MCF 10A (cell line): ENCODE results near the gene NEU1. TPM values are rescaled to one million over a fixed set of nuclear protein-coding genes. Genes with fewer than 3 reads are reported as not detected.

Experiments
- BruUV-seq: library from RNA; stranded (reverse); fragments of 400-500 nt; replicated peaks from 2 replicates; lab custom pipeline; 2021; lab: Mats Ljungman, UMichigan
- CTCF ChIA-PET: fragments of 300-600 bp; sonication (Branson Sonifier 250); formaldehyde crosslinking; extraction: SDS; loops from one replicate; lab custom pipeline; 2021; ENCODE audit warnings: antibody characterized with exemption, inconsistent platforms; lab: Yijun Ruan, JAX
- POLR2A ChIA-PET: fragments of 300-600, 350-650 bp; sonication (Branson Sonifier 250); formaldehyde crosslinking; extraction: SDS; loops from one replicate; lab custom pipeline; 2020; ENCODE audit warnings: antibody characterized with exemption, inconsistent platforms; lab: Yijun Ruan, JAX
- DNase-seq: peaks from one replicate; pipeline ENCODE4 v3.0.0-alpha.2; 2018; ENCODE audit not compliant: unreplicated experiment
- H3K27ac Mint-ChIP-seq: one replicate; pipeline ENCODE4 v1.8.0; 2022; ENCODE audit warnings: mild to moderate bottlenecking, low read depth, mixed read lengths; ENCODE audit not compliant: unreplicated experiment
- H3K27me3 Mint-ChIP-seq: one replicate; pipeline ENCODE4 v1.8.0; 2022; ENCODE audit warnings: mixed read lengths; ENCODE audit not compliant: insufficient read depth, unreplicated experiment
- H3K36me3 Mint-ChIP-seq: one replicate; pipeline ENCODE4 v1.8.0; 2022; ENCODE audit warnings: mild to moderate bottlenecking, moderate library complexity, mixed read lengths; ENCODE audit not compliant: insufficient read depth, unreplicated experiment
- H3K4me1 Mint-ChIP-seq: one replicate; pipeline ENCODE4 v1.8.0; 2022; ENCODE audit warnings: mixed read lengths; ENCODE audit not compliant: insufficient read depth, unreplicated experiment
- H3K4me3 Mint-ChIP-seq: one replicate; pipeline ENCODE4 v1.8.0; 2022; ENCODE audit warnings: mild to moderate bottlenecking, moderate library complexity, mixed read lengths; ENCODE audit not compliant: unreplicated experiment
- H3K9me3 Mint-ChIP-seq: one replicate; pipeline ENCODE4 v1.8.0; 2022; ENCODE audit warnings: mixed read lengths; ENCODE audit not compliant: unreplicated experiment
- intact Hi-C: fragments of 100-400 bp; cut with micrococcal nuclease; formaldehyde crosslinking; loops from 2 replicates; pipeline ENCODE4 v1.14.1; 2022
- total RNA-seq: library from RNA; stranded (reverse); gene quantifications from 2 replicates; pipeline ENCODE4 v1.2.3, GENCODE V29; 2022
- TF ChIP-seq, protein P1 (sequence below): fragments of 200-600 bp; IDR thresholded peaks from one replicate; pipeline ENCODE4 v1.8.0; 2022; ENCODE audit warnings: antibody characterized with exemption, mild to moderate bottlenecking; ENCODE audit not compliant: unreplicated experiment

Gene NEU1
- total RNA-seq, 1 experiment from 2014 or later: 19.7 TPM

DNA sequence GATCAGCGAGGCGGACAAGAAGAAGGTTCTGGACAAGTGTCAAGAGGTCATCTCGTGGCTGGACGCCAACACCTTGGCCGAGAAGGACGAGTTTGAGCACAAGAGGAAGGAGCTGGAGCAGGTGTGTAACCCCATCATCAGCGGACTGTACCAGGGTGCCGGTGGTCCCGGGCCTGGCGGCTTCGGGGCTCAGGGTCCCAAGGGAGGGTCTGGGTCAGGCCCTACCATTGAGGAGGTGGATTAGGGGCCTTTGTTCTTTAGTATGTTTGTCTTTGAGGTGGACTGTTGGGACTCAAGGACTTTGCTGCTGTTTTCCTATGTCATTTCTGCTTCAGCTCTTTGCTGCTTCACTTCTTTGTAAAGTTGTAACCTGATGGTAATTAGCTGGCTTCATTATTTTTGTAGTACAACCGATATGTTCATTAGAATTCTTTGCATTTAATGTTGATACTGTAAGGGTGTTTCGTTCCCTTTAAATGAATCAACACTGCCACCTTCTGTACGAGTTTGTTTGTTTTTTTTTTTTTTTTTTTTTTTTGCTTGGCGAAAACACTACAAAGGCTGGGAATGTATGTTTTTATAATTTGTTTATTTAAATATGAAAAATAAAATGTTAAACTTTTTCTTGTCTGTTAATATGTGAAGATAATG, 32.9 kb downstream of the NEU1 start:
- POLR2A ChIA-PET: interaction anchor here (0.6 to 11.2 kb wide), 16 partner anchors 7 to 1142 kb away, joined by 3 to 202 read pairs (median 19); partner anchors contain the start of genes ABHD16A, BAG6, C6orf47 and CLIC1
- H3K4me3 Mint-ChIP-seq: peak overlapping the region; percentile 94
- H3K36me3 Mint-ChIP-seq: peaks cover 19% of the 10 kb centered on the region
- no peaks in the 10 kb centered on the region for H3K27me3 Mint-ChIP-seq
- intact Hi-C loops: loop anchor here (1.0 to 10.0 kb wide), 5 partner anchors 35 to 149 kb away; partner anchors contain the start of genes DDAH2, NELFE, SKIC2 and VARS1
- peak; percentile 70 for DNase-seq
- CTCF ChIA-PET: interaction anchor here (0.6 to 1.4 kb wide), 15 partner anchors 11 to 231 kb away, joined by 3 to 6 read pairs (median 4); partner anchors contain the start of genes HSPA1A and HSPA1L
- no peaks in the 10 kb centered on the region for H3K9me3 Mint-ChIP-seq
- peak overlapping the region; percentile 90 for H3K27ac Mint-ChIP-seq
- BruUV-seq: no TSS peak
- H3K4me1 Mint-ChIP-seq: peaks cover 12% of the 10 kb centered on the region
- TF ChIP-seq, protein P1, sequence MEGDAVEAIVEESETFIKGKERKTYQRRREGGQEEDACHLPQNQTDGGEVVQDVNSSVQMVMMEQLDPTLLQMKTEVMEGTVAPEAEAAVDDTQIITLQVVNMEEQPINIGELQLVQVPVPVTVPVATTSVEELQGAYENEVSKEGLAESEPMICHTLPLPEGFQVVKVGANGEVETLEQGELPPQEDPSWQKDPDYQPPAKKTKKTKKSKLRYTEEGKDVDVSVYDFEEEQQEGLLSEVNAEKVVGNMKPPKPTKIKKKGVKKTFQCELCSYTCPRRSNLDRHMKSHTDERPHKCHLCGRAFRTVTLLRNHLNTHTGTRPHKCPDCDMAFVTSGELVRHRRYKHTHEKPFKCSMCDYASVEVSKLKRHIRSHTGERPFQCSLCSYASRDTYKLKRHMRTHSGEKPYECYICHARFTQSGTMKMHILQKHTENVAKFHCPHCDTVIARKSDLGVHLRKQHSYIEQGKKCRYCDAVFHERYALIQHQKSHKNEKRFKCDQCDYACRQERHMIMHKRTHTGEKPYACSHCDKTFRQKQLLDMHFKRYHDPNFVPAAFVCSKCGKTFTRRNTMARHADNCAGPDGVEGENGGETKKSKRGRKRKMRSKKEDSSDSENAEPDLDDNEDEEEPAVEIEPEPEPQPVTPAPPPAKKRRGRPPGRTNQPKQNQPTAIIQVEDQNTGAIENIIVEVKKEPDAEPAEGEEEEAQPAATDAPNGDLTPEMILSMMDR: peak; percentile 37

DNA sequence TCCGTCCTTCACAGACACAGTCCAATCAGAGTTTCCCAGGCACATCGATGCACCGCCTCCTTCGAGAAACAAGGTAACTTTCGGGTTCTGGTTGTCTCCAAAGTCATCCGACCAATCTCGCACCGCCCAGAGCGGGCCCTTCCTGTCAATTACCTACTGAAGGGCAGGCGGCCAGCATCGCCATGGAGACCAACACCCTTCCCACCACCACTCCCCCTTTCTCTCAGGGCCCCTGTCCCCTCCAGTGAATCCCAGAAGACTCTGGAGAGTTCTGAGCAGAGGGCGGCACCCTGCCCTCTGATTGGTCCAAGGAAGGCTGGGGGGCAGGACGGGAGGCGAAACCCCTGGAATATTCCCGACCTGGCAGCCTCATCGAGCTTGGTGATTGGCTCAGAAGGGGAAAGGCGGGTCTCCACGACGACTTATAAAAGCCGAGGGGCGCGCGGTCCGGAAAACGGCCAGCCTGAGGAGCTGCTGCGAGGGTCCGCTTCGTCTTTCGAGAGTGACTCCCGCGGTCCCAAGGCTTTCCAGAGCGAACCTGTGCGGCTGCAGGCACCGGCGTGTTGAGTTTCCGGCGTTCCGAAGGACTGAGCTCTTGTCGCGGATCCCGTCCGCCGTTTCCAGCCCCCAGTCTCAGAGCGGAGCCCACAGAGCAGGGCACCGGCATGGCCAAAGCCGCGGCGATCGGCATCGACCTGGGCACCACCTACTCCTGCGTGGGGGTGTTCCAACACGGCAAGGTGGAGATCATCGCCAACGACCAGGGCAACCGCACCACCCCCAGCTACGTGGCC, 35.1 kb downstream of the NEU1 start, which contains the start of gene HSPA1B:
HSPA1B (plus strand) TSS at position 453 of the 794 bp plus-strand sequence; CDS start at position 666, 213 bp downstream.
- peaks cover 13% of the 10 kb centered on the region for H3K4me1 Mint-ChIP-seq
- no peaks in the 10 kb centered on the region for H3K27me3 Mint-ChIP-seq

DNA sequence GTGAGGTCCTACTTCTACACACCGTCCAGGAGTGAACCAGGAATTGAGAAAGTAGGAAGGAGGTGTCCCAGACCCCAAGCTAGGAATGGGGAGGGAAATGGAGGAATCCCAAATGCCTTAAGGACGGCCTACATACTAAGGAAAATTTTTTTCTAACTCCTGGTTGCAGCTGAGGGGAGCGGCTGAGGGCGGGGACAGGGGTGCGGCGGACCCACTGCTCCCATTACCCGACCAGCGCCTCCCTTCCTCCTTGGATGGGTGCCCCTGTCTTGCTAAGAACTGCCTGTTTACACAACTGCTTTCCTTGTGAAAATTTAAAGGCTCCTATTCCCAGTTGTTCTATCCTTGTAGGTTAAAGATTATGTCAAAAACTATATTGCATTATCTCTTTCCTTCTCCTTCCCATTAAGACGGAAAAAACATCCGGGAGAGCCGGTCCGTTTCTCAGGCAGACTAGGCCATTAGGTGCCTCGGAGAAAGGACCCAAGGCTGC, 35.8 kb downstream of the NEU1 start:
- Mint-ChIP-seq H3K4me3 (peak overlapping the region; percentile 78), H3K27ac (peak overlapping the region; percentile 99), H3K36me3 (peaks cover 14% of the 10 kb centered on the region), H3K9me3 (no peaks in the 10 kb centered on the region), H3K27me3 (no peaks in the 10 kb centered on the region), H3K4me1 (peaks cover 19% of the 10 kb centered on the region)
- peak; percentile 95 for DNase-seq
- BruUV-seq: TSS peak; percentile 85
- intact Hi-C loops: no loop called here
- CTCF ChIA-PET: interaction anchor here (0.7 to 1.0 kb wide), 5 partner anchors 20 to 124 kb away, joined by 3 to 4 read pairs (median 3); partner anchors contain the start of genes CLIC1 and LSM2
- POLR2A ChIA-PET: interaction anchor here (0.5 to 11.3 kb wide), 45 partner anchors 8 to 1214 kb away, joined by 3 to 202 read pairs (median 5); partner anchors contain the start of genes ABHD16A, ATP6V1G2, BAG6 and C6orf47
- TF ChIP-seq, protein P1: no peak

More for the DNA sequence above, 35.1 kb downstream of the NEU1 start, which contains the start of gene HSPA1B:
- ChIA-PET POLR2A (interaction anchor here (0.5 to 11.3 kb wide), 41 partner anchors 7 to 1212 kb away, joined by 3 to 202 read pairs (median 5); partner anchors contain the start of genes ABHD16A, ATP6V1G2, BAG6 and C6orf47), CTCF (interaction anchor here (0.6 to 1.0 kb wide), 5 partner anchors 21 to 99 kb away, joined by 3 to 4 read pairs (median 3); partner anchors contain the start of genes CLIC1 and LSM2)
- peak; percentile 100 for DNase-seq
- H3K27ac Mint-ChIP-seq: peak within 1 kb of the TSS; percentile 99
- TF ChIP-seq, protein P1: no peak
- H3K9me3 Mint-ChIP-seq: no peaks in the 10 kb centered on the region
- H3K36me3 Mint-ChIP-seq: peaks cover 14% of the 10 kb centered on the region
- no TSS peak for BruUV-seq
- H3K4me3 Mint-ChIP-seq: peak within 1 kb of the TSS; percentile 78
- intact Hi-C loops: no loop called here
